IgD-negative memory B cell (primary cell): ENCODE measurements around the gene EFTUD2. TPM values are rescaled to one million over a fixed set of nuclear protein-coding genes. Genes with fewer than 3 reads are reported as not detected.
"Not testable (repeated sequence)": the region's sequence is repeated elsewhere in the genome, so short reads cannot be mapped to it uniquely, and the experiment has no call there.

Experiments used
- H3K27ac Mint-ChIP-seq, 3 donors: one replicate each; pipeline ENCODE4 v1.8.0; 2020 to 2022; ENCODE audit warnings: mild to moderate bottlenecking in 3 of 3, mixed read lengths in 3 of 3, moderate library complexity in 1 of 3
- H3K27me3 Mint-ChIP-seq: one replicate; pipeline ENCODE4 v1.8.0; 2021; ENCODE audit warnings: mixed read lengths
- H3K36me3 Mint-ChIP-seq: one replicate; pipeline ENCODE4 v1.8.0; 2020; ENCODE audit warnings: mild to moderate bottlenecking, mixed read lengths
- H3K4me1 Mint-ChIP-seq, 3 donors: one replicate each; pipeline ENCODE4 v1.8.0; 2020 to 2022; ENCODE audit warnings: mixed read lengths in 3 of 3, mild to moderate bottlenecking in 1 of 3
- H3K4me3 Mint-ChIP-seq, 4 donors: one replicate each; pipeline ENCODE4 v1.8.0; 2020 to 2022; ENCODE audit warnings: mild to moderate bottlenecking in 4 of 4, mixed read lengths in 4 of 4, moderate library complexity in 3 of 4
- H3K9me3 Mint-ChIP-seq, 3 donors: one replicate each; pipeline ENCODE4 v1.8.0; 2020 to 2021; ENCODE audit warnings: mixed read lengths in 3 of 3, mild to moderate bottlenecking in 1 of 3
- polyA plus RNA-seq: library from polyadenylated mRNA; unstranded; fragments of 300-500 nt; fragmentation: Illumina TruSeq; gene quantifications from one replicate; pipeline ENCODE4 v1.2.3, GENCODE V29; 2021

The EFTUD2 gene
- polyA plus RNA-seq, 1 donor from 2014 or later = 67.1 TPM

DNA sequence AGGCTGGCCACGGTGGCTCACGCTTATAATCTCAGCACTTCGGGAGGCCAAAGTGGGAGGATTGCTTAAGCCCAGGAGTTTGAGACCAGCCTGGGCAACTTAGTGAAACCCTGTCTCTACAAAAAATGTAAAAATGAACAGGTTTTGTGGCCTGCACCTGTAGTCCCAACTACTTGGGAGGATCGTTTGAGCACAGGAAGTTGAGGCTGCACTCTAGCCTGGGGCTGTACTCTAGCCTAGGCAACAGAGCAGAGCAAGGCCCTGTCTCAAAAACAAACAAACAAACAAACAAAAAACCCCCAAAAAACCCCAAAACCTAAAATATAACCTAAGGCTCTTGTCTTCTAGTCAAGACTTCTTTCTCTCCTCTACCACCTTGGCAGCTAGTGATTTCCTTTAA, 59.0 kb downstream of the EFTUD2 start:
- H3K9me3 Mint-ChIP-seq = no peaks in the 10 kb centered on the region
- peaks cover 3% of the 10 kb centered on the region for H3K27me3 Mint-ChIP-seq
- H3K4me3 Mint-ChIP-seq = no peak overlapping the region
- peaks cover 1% of the 10 kb centered on the region for H3K36me3 Mint-ChIP-seq
- no peaks in the 10 kb centered on the region for H3K4me1 Mint-ChIP-seq
- H3K27ac Mint-ChIP-seq = no peak overlapping the region

DNA sequence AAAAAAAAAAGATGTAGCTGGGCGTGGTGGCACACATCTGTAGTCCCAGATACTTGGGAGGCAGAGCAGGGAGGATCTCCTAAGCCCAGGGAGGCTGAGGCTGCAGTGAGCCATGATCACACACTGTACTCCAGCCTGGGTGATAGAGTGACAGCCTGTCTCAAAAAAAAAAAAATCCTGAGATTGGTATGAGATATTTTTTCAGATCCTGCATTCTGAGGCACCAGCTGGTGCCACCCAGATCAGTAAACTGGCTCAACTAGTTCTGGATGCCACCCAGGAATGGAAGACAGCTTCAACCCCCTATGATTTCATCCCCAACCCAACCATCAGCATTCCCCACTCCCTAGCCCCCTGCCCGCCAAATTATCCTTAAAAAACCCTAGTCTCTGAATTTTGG, 62.0 kb downstream of the EFTUD2 start:
- no peak overlapping the region for H3K27ac Mint-ChIP-seq
- H3K36me3 Mint-ChIP-seq = no peaks in the 10 kb centered on the region
- H3K27me3 Mint-ChIP-seq = peaks cover 17% of the 10 kb centered on the region
- H3K4me1 Mint-ChIP-seq = no peaks in the 10 kb centered on the region
- no peak overlapping the region for H3K4me3 Mint-ChIP-seq
- no peaks in the 10 kb centered on the region for H3K9me3 Mint-ChIP-seq

DNA sequence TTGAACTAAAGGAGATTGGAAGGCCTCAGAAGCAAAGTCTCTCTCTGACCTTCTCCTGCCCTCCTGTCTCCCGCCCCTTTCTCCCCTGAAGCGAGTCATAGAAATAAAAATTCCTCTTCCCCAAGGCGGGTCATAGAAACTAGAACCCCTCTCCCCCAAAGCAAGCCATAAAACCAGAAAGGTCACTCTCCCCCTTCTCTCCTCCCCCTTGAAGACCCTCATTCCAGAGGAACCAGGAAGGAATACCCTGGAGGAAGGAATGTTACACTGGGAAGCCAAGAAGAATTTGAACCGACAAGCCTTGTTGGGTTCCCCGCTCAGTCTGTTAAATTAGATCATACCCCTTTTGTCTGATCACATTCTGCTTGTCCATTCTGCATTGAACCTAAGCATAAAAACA, 66.4 kb downstream of the EFTUD2 start:
- Mint-ChIP-seq H3K27ac (no peak overlapping the region), H3K9me3 (no peaks in the 10 kb centered on the region), H3K4me1 (peaks cover 6 to 10% (median 9%) of the 10 kb centered on the region in 3 donors), H3K27me3 (peaks cover 40% of the 10 kb centered on the region), H3K36me3 (no peaks in the 10 kb centered on the region), H3K4me3 (peak overlapping the region in 1 of 4 donors; percentile 31)

DNA sequence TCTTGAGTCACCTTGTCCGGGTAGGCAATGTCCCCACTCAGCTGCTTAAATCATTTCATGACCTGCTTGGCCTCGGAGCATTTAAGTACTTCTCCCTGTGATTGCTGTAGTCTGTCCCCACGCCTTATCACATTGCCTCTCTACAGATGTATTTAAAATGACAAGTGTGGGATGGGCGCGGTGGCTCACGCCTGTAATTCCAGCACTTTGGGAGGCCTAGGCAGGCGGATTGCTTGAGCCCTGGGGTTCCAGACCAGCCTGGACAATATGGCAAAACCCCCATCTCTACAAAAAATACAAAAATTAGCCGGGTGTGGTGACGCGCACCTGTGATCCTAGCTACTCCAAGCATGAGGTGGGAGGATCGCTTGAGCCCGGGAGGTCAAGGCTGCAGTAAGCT, 67.9 kb downstream of the EFTUD2 start:
- H3K4me1 Mint-ChIP-seq = peaks cover 6 to 10% (median 9%) of the 10 kb centered on the region in 3 donors
- no peaks in the 10 kb centered on the region for H3K9me3 Mint-ChIP-seq
- H3K4me3 Mint-ChIP-seq = peak overlapping the region in 1 of 4 donors; percentile 72
- no peak overlapping the region for H3K27ac Mint-ChIP-seq
- peaks cover 49% of the 10 kb centered on the region for H3K27me3 Mint-ChIP-seq
- no peaks in the 10 kb centered on the region for H3K36me3 Mint-ChIP-seq

DNA sequence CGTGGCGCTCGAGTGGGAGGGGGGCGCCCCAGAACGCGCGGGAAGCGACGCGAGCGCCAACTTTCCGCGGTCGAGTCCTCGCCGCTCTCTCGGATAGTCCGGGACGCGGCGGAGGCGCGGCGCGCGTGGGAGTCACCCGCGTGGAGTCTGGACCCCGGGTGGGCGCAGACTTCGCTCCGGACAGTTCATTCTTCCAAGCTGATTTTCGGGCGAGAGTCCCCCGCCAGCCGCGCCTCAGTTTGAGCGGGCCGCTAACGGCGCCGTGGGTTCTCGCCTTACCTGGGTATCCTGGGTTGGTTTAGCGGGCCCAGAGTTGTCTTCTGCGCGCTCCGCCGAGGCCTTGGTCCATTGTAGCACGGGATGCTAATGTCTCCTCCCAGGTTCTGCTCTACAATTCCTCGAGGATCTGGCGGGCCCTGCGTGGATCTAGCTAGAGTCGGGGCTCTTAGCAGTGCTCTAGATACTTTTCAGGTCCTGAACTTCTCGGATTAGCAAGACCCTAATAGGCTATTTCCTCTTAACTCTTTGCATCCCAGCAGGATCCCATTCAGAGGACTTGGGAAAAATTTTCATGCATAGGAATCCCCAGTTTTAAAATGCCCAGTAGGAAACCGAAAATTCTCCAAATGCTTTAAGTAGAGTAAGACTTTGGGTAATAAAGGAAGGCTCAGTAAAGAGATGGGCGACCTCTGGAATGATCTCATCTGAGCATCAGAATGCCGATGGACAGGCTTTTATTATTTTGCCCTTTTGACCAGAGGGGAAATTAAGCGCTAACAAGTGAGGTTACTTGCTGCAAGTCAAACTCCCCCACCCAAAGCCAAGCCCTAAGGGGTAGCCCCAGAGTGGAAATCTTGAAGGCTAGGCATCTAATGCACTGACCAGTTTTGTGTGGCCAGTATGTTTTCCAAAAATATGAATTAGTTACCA, 68.6 kb downstream of the EFTUD2 start:
- Mint-ChIP-seq H3K4me3 (peak overlapping the region; percentile 72 to 86 (median 79)), H3K27me3 (peaks cover 49% of the 10 kb centered on the region), H3K27ac (peak overlapping the region in 1 of 3 donors; percentile 59), H3K9me3 (no peaks in the 10 kb centered on the region), H3K36me3 (no peaks in the 10 kb centered on the region), H3K4me1 (peaks cover 6 to 10% (median 9%) of the 10 kb centered on the region in 3 donors)

GRCh38 chr17:44829523-44830358, 69.5 kb downstream of the EFTUD2 start, which contains the start of gene GJC1:
Gene GJC1 (minus strand): TSS chr17:44830287. CDS start chr17:44805817, 24,470 bp downstream.
- Mint-ChIP-seq H3K4me3 (peak within 1 kb of the TSS; percentile 79 to 91 (median 84)), H3K36me3 (no peaks in the 10 kb centered on the region), H3K4me1 (peaks cover 6 to 10% (median 9%) of the 10 kb centered on the region in 3 donors), H3K27ac (peak within 1 kb of the TSS in 1 of 3 donors; percentile 59), H3K27me3 (peaks cover 49% of the 10 kb centered on the region), H3K9me3 (no peaks in the 10 kb centered on the region)

- H3K27me3 Mint-ChIP-seq = peaks cover 49% of the 10 kb centered on the region
- H3K9me3 Mint-ChIP-seq = no peaks in the 10 kb centered on the region
- H3K4me1 Mint-ChIP-seq = peaks cover 6 to 10% (median 9%) of the 10 kb centered on the region in 3 donors
- no peaks in the 10 kb centered on the region for H3K36me3 Mint-ChIP-seq
- H3K4me3 Mint-ChIP-seq = peak overlapping the region; percentile 78 to 91 (median 83)
- no peak overlapping the region for H3K27ac Mint-ChIP-seq
These were observed 70.2 kb downstream of the EFTUD2 start for GRCh38 chr17:44828919-44829522.

DNA sequence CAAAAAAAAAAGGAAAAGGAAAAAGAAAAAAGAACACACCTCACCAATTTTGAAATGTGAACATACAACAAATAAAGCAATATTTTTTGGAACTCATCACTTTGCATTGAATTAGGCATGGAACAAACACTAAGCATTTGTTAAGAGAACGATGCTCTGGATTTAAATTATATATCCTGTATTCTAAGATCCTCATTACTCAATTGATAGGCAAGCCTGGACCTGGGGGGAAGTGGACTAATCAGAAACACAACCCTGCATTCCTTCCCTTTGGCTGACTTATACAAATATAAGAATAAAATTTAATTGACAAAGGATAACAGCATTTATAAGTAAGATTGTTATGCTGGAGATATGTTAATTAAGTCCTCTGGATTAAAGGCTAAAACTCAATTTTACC, 71.4 kb downstream of the EFTUD2 start:
- H3K4me3 Mint-ChIP-seq = peak overlapping the region in 1 of 4 donors; percentile 83
- H3K36me3 Mint-ChIP-seq = no peaks in the 10 kb centered on the region
- H3K4me1 Mint-ChIP-seq = peaks cover 6 to 10% (median 9%) of the 10 kb centered on the region in 3 donors
- no peak overlapping the region for H3K27ac Mint-ChIP-seq
- H3K27me3 Mint-ChIP-seq = peaks cover 45% of the 10 kb centered on the region
- no peaks in the 10 kb centered on the region for H3K9me3 Mint-ChIP-seq

DNA sequence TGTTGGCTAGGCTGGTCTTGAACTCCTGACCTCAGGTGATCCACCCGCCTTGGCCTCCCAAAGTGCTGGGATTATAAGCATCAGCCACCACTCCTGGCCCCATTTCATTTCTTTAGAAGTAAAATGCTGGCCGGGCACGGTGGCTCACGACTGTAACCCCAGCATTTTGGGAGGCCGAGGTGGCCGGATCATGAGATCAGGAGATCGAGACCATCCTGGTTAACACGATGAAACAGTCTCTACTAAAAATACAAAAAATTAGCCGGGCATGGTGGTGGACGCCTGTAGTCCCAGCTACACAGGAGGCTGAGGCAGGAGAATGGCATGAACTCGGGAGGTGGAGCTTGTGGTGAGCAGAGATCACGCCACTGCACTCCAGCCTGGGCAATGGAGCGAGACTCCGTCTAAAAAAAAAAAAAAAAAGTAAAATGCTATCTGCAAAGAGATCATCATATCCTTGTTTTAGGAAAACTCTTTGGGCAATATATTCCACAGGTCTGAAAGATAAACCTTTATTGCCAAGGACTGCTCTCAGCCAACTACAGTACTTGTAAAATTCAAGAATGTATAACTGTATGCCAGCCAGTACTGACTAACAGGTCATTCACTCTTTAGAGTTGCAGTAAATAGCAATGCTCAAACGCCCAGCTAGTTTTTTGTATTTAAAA, 73.0 kb downstream of the EFTUD2 start:
- Mint-ChIP-seq H3K36me3 (no peaks in the 10 kb centered on the region), H3K27ac (no peak overlapping the region), H3K4me3 (no peak overlapping the region), H3K27me3 (peaks cover 35% of the 10 kb centered on the region), H3K4me1 (peaks cover 6 to 10% (median 9%) of the 10 kb centered on the region in 3 donors), H3K9me3 (no peaks in the 10 kb centered on the region)

- not testable (repeated sequence) for H3K4me1 Mint-ChIP-seq, H3K27ac Mint-ChIP-seq, H3K36me3 Mint-ChIP-seq, H3K4me3 Mint-ChIP-seq, H3K9me3 Mint-ChIP-seq
- peaks cover 28% of the 10 kb centered on the region for H3K27me3 Mint-ChIP-seq
These were observed 74.0 kb downstream of the EFTUD2 start for GRCh38 chr17:44825236-44825635.

DNA sequence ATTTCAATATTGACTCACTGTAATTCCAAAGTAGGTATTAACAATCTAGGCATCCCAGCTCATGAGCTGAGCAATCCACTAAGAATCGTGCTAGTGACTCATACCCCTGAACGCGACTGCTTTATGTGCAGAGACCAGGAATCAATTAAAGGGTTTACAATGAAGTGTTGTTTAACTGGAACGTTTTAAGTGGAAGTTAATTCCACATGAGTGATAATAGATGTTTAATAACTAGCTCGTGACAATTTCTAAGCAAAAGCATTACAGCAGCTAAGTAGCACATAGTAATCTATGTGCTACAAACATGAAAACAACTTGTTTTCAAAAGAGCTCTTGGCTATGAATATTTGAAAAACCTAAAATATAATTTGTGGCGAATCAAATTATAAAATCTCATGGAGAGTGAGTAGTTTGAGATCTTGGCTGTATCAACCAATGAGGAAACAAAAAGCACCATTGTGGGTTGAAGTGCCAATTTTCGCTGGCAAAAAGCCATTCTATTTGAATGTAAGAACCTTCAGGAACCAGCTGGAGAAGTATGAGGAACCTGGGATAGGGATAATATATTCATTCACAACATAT, 78.5 kb downstream of the EFTUD2 start:
- peaks cover 10% of the 10 kb centered on the region for H3K27me3 Mint-ChIP-seq
- H3K4me1 Mint-ChIP-seq = no peaks in the 10 kb centered on the region
- H3K9me3 Mint-ChIP-seq = no peaks in the 10 kb centered on the region
- no peaks in the 10 kb centered on the region for H3K36me3 Mint-ChIP-seq
- H3K27ac Mint-ChIP-seq = no peak overlapping the region
- no peak overlapping the region for H3K4me3 Mint-ChIP-seq

DNA sequence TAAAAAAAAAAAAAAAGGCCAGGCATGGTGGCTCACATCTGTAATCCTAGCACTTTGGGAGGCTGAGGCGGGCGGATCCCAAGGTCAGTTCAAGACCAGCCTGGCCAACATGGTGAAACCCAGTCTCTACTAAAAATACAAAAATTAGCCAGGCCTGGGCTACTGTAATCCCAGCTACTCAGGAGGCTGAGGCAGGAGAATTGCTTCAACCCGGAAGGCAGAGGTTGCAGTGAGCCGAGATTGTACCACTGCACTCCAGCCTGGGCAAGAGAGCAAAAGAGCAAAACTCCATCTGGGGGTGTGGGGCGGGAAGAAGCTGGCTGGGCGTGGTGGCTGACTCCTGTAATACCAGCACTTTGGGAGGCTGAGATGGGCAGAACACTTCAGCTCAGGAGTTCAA, 80.7 kb downstream of the EFTUD2 start:
- not testable (repeated sequence) for H3K27ac Mint-ChIP-seq, H3K4me1 Mint-ChIP-seq, H3K9me3 Mint-ChIP-seq, H3K4me3 Mint-ChIP-seq, H3K36me3 Mint-ChIP-seq, H3K27me3 Mint-ChIP-seq

DNA sequence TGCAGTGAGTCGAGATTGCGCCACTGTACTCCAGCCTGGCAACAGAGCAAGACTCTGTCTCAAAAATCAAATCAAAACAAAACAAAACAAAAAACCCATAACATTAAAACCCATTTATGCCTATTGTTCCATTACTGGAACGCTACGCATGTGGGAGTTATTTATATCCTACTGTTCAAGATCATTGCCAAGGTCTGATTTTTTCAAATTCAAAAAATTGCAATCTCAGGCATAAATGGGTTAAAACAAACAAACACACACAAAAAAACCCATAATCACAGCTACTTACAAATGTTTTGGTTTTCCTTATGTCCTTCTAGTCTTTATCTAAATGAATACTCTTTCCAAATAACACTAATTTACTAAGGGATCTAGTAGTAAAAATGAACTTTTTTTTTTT, 87.0 kb downstream of the EFTUD2 start:
- Mint-ChIP-seq H3K27ac (no peak overlapping the region), H3K36me3 (no peaks in the 10 kb centered on the region), H3K4me1 (no peaks in the 10 kb centered on the region), H3K4me3 (no peak overlapping the region), H3K27me3 (peaks cover 2% of the 10 kb centered on the region), H3K9me3 (no peaks in the 10 kb centered on the region)

GRCh38 chr17:44808656-44809388, 90.4 kb downstream of the EFTUD2 start:
- H3K4me3 Mint-ChIP-seq, H3K36me3 Mint-ChIP-seq, H3K27me3 Mint-ChIP-seq, H3K9me3 Mint-ChIP-seq, H3K4me1 Mint-ChIP-seq, H3K27ac Mint-ChIP-seq: not testable (repeated sequence)
